UCSD-AML1 (cell line): Measurements from ENCODE around the gene STEAP3.

Experiments
- DNase-seq: peaks from one replicate; lab custom pipeline; 2025; ENCODE audit not compliant: unreplicated experiment; lab: John Stamatoyannopoulos, UW

Gene STEAP3, protein sequence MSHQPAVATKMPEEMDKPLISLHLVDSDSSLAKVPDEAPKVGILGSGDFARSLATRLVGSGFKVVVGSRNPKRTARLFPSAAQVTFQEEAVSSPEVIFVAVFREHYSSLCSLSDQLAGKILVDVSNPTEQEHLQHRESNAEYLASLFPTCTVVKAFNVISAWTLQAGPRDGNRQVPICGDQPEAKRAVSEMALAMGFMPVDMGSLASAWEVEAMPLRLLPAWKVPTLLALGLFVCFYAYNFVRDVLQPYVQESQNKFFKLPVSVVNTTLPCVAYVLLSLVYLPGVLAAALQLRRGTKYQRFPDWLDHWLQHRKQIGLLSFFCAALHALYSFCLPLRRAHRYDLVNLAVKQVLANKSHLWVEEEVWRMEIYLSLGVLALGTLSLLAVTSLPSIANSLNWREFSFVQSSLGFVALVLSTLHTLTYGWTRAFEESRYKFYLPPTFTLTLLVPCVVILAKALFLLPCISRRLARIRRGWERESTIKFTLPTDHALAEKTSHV

DNA sequence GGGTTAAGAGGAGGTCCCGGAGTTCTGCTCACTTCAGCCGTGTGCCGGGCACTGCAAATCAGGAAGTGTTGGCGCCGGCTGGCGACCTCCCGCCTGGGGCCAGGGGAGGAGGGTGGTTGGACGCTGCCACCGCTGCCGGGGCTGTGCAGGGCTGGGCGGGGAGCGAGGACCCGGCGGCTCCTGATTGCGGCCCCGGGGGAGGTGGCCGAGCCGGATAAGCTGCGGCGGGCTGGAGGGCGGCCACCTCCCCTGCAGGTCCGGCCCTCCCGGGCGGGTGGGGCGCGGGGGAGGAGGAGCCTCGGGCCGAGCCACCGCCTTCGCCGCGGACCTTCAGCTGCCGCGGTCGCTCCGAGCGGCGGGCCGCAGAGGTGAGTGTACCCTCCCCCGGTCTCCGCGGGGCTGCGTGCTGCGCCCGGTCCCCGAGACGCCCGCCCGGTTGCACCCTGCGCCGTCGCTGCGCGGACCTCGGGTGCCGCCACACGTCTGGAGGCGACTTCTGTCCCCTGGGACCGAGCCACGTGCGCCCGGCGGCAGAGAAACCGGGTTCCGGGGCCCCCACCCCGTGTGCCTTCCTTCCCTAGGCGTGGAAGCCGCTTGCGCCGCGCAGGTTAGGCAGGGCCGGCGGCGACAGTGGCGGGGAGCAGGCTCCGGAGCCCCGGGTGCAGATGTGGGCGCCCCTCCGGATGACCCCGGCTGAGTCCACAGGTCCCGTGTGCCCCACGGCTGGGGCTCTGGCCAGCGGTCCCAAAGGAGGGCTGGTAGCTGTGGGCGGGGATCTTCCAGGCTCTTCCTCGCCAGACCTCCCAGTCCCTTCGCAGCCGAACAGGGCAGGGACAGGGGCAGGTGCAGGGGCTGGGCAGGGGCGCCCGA is at the start of gene STEAP3:
STEAP3 (plus strand) TSS at position 314 of the 870 bp plus-strand sequence. CDS start 7,179 bp downstream, outside the sequence.
- DNase-seq: peak; percentile 81

DNA sequence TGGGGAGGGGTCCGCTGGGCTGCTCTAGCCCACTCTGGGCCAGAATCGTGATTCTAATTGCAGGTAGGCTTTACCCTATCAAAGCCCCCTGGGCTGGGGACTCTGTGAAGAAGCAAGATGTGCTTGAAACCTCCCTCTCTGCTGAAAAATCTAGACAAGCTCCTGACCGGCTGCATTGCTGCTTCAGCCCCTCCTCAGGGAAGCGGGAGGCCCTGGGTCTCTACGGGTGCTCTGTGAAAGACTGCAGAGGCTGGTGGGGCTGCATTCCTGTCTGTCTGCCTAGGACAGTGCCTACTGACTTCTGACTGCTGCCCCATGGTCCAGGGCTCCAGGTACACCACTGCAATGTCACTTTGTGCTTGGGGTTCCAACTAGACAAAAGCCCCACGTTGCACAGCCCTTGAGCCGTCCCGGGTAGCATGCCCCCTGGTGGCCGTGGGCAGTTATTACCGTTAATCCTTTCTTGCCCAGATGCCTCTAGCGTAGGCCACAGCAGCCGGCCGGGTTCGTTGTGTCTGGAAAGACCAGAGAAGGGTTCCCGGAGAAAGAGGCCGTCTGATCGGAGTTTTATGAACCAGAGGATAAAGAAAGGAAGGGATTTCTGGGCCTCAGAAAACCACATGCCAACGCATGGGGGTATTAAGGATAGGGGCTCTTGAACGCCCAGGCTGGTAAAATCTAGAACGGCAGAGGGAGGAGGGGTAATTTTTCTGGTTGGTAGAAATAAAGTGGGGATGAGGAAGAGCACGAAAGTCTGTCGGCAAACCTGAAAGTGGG is 49.2 kb upstream of the STEAP3 start:
- DNase-seq: peak; percentile 44

DNA sequence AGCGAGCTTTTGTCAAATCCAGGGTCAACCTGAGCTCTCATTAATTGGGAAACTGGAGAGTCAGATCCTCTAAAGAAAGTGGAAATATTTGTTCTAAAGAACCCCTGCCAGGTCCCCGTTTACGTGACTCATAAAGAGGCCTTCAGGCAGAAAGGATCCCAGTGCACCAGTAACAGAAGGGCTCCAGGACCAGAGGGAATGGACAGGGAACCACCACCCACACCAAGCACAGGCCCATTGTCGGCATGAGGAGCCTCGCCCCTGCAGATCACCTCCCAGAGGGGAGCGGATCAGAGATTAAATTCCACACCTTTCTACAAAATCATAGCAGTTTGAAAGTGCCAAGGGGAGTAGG is 48.7 kb upstream of the STEAP3 start:
- no peak for DNase-seq

DNA sequence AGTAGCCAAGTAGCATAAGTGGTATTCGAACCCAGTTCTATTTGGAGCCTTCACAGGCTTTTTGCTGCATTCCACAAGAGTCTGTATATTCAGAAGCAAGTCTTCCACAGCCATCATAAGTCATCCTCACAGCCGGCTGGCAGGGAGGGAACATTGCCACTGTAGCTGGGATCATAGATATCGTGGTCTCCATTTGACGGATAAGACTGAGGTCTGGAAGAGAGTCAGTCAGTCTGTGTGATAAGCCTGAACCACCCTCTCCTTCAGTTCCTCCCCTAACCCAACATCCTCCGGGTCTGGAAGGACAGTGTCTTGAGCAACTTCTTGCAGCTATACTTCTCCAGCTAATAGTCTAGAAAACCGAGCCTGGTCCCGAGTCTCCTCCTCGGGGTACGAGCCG is 48.1 kb upstream of the STEAP3 start:
- no peak for DNase-seq

DNA sequence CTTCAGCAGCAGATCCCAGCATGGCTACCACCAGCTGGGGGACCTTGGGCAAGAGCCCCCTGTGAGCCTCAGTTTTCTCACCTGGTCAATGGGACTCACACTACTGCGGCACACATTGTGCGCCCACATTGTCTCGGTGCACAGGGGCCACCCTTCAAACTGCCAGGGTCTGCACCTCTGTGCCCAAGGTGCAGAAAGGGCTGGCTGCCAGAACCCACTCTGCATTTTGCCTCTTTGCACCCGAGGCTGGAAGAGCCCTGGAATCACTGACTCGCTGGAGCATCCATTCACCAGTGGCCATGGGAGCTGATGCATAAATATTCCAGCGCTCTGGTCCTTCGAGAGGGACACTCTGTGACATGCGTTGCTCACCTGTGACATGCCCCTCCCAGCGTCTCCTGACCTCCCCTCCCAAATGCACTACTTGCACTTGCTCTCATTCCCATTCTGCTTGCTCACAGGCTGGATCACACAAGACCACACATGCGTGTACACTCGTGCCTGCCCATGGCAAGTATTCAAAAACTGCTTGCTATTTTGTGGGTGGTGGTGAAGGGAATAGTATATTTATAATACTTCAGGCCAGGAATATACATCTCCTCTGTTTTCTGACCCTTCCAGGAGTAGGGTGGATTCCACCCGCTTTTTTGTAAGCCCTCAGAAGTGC is 46.3 kb upstream of the STEAP3 start:
- DNase-seq: no peak

DNA sequence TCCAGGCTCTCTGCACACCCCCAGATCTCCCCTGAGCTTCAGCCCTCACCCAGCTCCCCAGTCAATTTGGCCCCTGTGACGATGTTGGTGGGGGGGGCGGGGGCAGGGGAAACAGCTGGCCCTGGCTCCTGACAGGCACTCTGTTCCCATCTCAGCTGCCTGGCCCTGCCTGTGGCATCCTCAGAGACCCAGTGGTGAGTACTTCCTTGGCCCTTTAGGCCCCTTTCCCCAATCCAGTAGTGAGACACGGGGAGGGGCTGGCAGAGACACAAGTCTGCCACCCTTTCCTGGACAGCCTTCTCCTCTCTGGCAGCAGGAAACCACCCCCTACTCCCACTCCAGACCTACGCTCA is 45.8 kb upstream of the STEAP3 start:
- no peak for DNase-seq

DNA sequence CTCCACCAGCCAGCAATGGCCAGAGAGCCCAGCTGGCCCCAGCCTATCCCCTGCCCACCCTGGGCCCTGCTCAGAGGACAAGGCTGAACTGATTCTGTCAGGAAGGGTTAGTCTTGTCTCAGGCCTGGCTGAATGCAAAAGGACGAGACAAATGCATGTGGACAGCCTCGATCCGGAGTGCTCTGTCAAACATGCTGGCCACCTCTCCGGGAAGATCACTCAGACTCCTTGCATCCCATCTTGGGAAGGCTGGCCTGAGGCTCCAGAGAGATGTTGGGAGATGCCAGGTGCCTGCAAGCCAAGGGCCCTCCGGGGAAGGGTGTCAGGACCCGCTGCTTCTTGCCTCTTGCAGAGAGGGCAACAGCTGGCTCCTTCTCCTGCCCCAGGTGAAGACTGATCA is 44.9 kb upstream of the STEAP3 start:
- DNase-seq: no peak

DNA sequence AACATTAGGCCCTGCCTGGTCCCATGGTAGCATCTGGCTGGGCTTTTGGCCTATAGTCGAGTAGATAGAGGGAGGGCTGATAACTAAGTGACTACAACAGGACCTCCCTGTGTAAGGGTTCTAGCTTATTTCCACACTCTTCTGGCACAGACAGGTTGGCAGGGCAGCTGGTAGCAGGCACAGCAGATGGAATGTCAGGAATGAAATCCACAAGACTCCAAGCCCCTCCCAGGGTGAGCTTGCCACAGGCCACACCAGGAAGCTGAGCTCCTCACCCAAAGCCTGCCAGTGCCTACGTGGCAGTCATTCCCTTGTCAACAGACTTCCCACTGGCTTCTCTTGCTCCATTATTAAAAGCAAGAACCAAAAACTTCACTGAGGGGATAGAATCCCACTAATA is 44.4 kb upstream of the STEAP3 start:
- no peak for DNase-seq

DNA sequence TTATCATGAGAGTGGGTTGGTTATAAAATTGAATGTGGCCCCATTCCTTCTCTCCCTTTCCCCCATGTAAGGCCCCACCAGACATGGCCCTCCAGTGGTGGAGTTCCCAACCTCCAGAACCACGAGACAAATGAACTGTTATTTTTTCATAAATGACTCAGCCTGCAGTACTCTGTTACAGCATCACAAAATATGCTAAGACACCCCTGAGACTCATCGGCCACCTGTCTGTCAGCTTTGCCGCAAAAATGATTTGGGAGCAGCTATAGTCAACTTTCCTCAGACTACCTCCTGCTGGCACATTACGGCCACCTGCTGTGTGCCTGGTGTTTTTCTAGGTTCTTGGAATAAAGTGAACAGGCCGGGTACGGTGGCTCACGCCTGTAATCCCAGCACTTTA is 43.6 kb upstream of the STEAP3 start:
- no peak for DNase-seq

DNA sequence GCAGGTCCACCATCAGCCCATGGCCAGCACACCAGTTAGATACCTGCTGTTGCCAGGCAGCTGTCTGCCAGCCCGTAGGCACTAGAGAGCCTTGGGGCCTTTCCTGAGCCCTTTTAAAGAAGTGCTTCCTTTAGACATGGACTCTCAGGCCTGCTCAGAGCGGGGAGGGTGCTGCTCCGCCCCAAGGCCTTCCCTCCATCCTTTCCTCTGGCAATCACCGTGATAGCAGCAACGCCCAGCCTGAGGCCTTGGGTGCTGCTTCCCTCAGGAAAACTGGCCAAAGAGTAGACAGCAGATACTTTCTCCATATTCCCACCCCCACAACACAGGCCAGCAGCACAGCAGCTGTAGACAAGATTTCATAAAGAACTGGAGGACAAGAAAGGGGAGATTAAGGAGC is 42.7 kb upstream of the STEAP3 start:
- no peak for DNase-seq

DNA sequence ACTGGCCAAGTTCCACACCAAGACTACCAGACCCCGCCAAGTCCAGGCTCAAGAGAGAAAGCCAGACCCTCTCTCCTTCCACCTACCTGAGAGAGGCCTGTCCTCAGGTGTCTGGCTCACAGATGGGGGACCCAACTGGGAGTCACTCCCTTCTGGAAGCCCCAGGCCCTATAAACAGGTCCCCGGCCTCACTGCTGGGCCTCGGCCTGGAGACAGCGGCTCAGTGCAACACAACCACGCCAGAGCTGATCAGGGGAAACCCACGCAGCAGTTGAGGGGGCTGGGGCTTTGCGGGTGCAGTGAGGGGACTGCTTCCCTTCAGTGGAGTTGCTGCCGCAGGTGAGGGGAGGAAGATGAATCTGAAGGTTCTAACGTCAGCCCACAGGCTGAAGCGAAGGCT is 42.2 kb upstream of the STEAP3 start:
- DNase-seq: no peak

DNA sequence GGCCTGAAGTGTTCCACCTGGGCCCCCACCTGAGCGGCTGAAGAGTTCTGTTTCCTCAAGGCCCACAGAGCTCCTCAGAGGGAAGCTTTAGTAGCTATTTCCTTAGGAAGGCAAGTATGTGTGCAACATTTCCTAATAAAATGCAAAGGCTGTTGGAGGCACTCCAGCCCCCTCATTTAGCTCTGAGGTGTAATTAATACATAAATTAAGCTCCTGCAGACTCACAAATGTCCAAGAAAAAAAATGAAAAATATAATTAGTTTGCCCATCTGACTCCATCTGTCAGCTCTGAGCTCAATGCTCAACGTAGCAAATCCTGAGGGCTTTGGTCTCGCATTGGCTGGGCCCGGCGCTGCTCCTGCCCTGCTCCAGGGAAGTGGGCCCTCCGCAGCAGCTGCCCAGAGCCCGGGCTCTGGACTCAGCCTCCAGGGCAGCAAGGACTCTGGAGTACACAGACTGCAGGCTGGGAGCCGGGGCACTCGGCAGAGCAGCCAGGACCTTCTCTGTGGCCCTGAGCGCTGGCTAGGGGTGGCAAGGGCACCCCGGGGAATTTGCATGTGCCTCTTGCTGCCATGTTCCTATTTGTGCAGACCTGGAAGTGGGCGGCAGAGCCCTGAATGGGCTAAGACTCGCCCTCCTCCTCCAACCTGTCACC is 41.7 kb upstream of the STEAP3 start:
- no peak for DNase-seq

DNA sequence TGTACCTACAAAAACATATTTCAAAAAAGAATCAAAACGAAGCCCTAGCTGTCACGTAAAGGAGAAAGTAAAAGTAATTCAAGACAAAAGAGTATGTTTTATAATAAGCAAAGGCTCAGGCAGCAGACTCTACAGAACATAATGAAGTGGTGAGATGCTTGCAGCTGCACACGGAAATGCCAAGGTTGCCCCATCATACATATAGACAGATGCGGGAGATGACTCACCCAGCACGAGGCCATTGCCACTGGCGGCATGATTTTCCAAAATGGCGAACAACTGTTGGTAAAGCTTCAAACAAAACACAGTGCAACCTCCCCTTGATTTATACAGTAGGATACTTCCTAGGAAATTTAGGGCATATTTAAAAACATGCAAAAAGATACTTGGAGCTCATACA is 39.1 kb upstream of the STEAP3 start:
- DNase-seq: no peak

DNA sequence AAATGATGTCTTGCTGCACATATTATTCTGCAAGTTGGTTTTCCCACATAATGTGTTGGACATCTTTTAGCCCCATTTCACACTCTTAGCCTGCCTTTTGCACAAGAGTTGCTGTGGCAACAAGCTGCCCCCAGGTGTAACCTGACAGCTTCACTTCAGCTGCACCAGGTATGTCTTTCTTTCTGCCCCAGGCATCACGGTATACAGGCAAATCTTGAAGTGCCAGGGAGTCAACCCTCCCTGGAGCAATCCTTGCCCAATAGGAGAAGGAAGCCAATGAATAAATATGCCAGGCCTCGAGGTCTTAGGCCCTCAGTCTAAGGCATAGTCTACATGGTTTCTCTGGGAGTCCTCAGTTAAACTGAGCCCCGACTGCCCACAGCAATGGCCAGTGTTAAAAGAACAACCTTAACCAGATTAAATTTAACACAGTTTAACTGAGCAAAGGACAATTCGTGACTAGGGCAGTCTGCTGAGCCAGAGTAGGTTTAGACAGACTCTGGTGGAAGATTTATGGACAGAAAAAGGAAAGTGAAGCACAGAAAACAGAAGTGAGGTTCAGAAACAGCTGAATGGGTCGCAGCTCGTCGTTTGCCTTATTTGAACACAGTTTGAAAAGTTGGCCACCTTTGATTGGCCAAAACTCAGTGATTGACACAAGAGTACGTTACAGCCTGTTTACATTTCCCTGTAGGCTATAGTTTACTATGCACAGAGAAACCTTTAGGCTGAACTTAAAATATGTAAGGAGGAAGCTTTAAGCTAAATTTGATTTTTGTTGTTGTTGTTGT is 33.1 kb upstream of the STEAP3 start:
- DNase-seq: no peak

DNA sequence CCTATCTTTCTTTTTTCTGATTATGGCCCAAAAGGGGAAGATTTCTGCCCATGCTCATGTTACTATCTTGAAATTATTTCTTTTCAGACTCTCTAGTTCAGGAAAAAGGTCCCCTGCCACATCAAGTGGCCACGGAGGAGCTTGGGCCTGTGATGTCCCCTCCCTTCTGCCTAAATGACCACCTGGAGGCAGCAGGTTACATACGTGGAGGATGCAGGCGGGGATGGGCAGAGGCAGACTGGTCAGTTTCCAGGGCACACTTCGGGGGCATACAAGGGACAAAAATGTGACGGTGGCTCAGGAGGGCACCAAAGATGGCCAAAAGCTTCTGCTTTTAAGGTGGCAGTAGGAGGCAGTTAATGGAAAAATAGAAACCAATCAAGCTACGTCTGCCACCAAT is 30.7 kb upstream of the STEAP3 start:
- DNase-seq: no peak

DNA sequence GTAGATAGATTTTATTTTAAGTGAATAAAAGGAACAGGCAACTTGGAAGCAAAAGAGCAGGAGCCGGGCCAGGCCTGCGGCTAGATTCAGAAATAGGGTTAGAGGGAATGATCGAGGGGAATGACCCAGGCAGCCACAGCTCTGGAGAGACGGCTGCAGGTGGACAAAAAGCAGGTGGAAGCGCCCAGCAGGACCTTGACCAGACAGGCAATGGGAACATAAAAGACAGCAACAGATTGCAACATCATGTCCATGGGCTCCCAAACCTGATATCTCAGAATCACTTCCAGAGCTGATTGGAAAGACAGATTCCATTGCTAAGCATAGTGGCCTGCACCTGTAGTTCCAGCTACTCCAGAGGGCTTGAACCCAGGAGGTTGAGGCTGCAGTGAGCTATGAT is 28.6 kb upstream of the STEAP3 start:
- DNase-seq: no peak

DNA sequence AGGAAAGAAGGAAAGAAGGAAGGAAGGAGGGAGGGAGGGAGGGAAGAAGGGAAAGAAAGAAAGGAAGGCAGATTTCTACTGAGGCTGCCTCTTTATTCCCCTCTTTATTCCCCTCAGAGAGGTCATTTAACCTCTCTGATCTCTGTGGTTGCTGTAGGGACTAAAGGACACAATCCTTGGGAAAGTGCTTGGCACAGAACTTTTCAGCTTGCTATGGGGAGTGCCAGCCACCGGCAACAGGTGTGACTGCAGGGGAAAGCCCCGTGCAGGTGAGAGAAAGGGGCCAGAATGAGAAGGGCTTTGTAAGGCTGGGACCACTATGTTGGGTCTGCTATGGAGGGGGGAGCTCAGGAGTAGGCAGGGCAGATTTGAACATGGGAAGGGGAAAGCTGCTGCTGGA is 27.7 kb upstream of the STEAP3 start:
- no peak for DNase-seq

DNA sequence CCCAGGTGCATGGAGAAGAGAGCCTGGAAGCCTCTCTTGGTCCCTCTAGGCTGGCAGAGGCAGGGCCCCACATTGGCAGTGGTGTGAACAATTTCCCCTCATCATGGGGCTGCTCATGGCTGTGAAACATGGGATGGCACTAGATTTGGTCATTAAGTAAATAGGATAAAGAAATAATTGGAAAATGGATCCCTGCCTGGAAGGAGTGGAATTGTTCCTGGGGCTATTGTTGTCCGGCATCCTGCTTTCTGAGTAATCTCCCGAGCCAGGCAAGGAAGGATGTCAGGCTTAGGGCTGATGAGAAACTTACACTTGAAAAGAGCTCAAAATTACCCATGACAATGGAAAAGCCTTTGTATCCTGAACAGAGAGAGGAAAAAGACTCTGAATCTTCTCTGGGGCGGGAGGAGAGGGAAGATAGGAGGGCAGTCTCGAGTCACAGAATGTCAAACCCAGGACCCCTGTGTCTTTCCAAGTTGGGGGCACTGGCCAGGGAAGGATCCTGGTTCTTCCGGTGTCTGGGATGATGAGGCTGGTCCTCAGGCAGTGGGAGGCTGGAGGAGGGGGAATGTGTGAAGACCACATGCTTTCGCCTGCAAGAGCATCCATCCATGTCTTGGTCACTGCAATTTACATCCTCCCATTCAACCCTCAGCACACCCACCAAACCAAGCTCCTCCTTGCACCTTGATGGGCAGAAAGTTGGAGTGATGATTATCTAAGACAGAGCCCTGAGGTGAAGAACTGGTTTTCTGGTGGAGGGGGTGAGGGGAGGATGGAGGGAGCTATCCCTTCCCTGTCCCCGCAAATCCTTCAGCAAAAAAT is 27.1 kb upstream of the STEAP3 start:
- no peak for DNase-seq

DNA sequence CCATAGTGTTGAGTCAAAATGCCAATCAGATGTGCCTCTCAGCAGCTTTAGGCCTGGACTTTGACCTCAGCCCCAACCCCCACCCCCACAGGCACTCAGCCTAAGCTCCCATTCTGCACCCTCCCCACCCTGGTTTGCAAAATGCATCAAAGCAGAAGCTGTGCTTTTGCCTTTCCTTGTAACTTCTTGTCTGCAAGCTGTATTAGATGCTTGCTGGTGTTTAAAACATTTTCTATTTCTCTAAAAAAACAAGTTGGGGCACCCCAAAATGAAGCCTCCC is 26.6 kb upstream of the STEAP3 start:
- no peak for DNase-seq
